Central memory CD4-positive, alpha-beta T cell (primary cell): ENCODE measurements around the gene FAM43B.

Experiments used
- DNase-seq: peaks from one replicate; pipeline ENCODE4 v3.0.0; 2022

FAM43B gene

GRCh38 chr1:20552728-20553445, 514 bp downstream of the FAM43B start:
- DNase-seq, result no peak

GRCh38 chr1:20555025-20555757, 2.8 kb downstream of the FAM43B start:
- no peak for DNase-seq

- no peak for DNase-seq
Observed at GRCh38 chr1:20555758-20556120, 3.4 kb downstream of the FAM43B start.

- DNase-seq, result no peak
Observed at GRCh38 chr1:20558191-20558590, 5.8 kb downstream of the FAM43B start.

- no peak for DNase-seq
Observed at GRCh38 chr1:20560966-20561365, 8.6 kb downstream of the FAM43B start.

- no peak for DNase-seq
Observed at GRCh38 chr1:20565234-20565633, 12.9 kb downstream of the FAM43B start.

- DNase-seq, result no peak
Observed at GRCh38 chr1:20569523-20570098, 17.2 kb downstream of the FAM43B start.

- no peak for DNase-seq
Observed at GRCh38 chr1:20571427-20571826, 19.1 kb downstream of the FAM43B start.

- no peak for DNase-seq
Observed at GRCh38 chr1:20573987-20574386, 21.6 kb downstream of the FAM43B start.

GRCh38 chr1:20574686-20575540, 22.5 kb downstream of the FAM43B start:
- DNase-seq, result peak; percentile 14

- DNase-seq, result no peak
Observed at GRCh38 chr1:20575541-20576336, 23.4 kb downstream of the FAM43B start.

GRCh38 chr1:20578062-20578461, 25.7 kb downstream of the FAM43B start:
- DNase-seq, result no peak

GRCh38 chr1:20578721-20579395, 26.5 kb downstream of the FAM43B start:
- no peak for DNase-seq

GRCh38 chr1:20584890-20585289, 32.5 kb downstream of the FAM43B start:
- no peak for DNase-seq

- no peak for DNase-seq
Observed at GRCh38 chr1:20586953-20587660, 34.7 kb downstream of the FAM43B start.

- DNase-seq, result no peak
Observed at GRCh38 chr1:20587661-20588053, 35.3 kb downstream of the FAM43B start.

GRCh38 chr1:20588634-20589225, 36.4 kb downstream of the FAM43B start, which contains the start of gene CDA:
CDA (plus strand) TSS chr1:20589097; CDS start chr1:20589130, 33 bp downstream.
- DNase-seq, result no peak

- DNase-seq, result no peak
Observed at GRCh38 chr1:20589331-20590278, 37.2 kb downstream of the FAM43B start.

- DNase-seq, result no peak
Observed at GRCh38 chr1:20590306-20590777, 38.0 kb downstream of the FAM43B start.
